Ovary (tissue), 3 donors: ENCODE measurements around the gene ARHGEF28.

ENCODE experiments used
- CTCF ChIP-seq, 3 donors: fragments of 450-650 bp in 2 of 3; fragments of 200-600 bp in 1 of 3; IDR thresholded peaks; one replicate each; pipeline versions ENCODE4 v1.5.1 to v1.8.0; 2016 to 2022; ENCODE audit warnings: antibody characterized with exemption in 3 of 3, mild to moderate bottlenecking in 1 of 3
- EP300 ChIP-seq: sonication (generic); formaldehyde crosslinking; IDR thresholded peaks from one replicate; pipeline ENCODE4 v1.6.1; 2017; ENCODE audit warnings: antibody characterized with exemption
- donor health status: DM: no; HTN: no; CAD: no.

- TF ChIP-seq CTCF (IDR thresholded peaks at IDR 0.05) (no peak), EP300 (no peak)
These were observed 342.7 kb downstream of the ARHGEF28 start for GRCh38 chr5:73968729-73969128.
